ENCODE results near the gene WASHC2A.
"Not testable (repeated sequence)": the region's sequence is repeated elsewhere in the genome, so short reads cannot be mapped to it uniquely, and the experiment has no call there.

The WASHC2A gene

GRCh38 chr10:50067546-50068351 is at the start of gene WASHC2A:
TSS of gene WASHC2A (plus strand) at chr10:50067954. CDS start at chr10:50068006, 52 bp downstream.
- peak; percentile 48 for DNase-seq (ENCODE audit: low spot score)
- peak within 1 kb of the TSS; percentile 47 for H3K27ac ChIP-seq
- CTCF ChIA-PET = not testable (repeated sequence)
- POLR2A ChIA-PET (ENCODE audit: low non-redundant PET) = interaction anchor here (0.5 kb wide), 1 partner anchor 40 kb away, joined by 3 read pairs; no protein-coding TSS in a partner anchor

- CTCF ChIA-PET; H3K27ac ChIP-seq; POLR2A ChIA-PET (ENCODE audit: low non-redundant PET); DNase-seq (ENCODE audit: low spot score): not testable (repeated sequence)
Observed at GRCh38 chr10:50019279-50019678, 48.5 kb upstream of the WASHC2A start.

GRCh38 chr10:50020451-50021024 is 47.2 kb upstream of the WASHC2A start:
- DNase-seq (ENCODE audit: low spot score); H3K27ac ChIP-seq; POLR2A ChIA-PET (ENCODE audit: low non-redundant PET): not testable (repeated sequence)
- CTCF ChIA-PET = interaction anchor here (0.6 kb wide), 1 partner anchor 389 kb away, joined by 3 read pairs; no protein-coding TSS in a partner anchor

- CTCF ChIA-PET = no interaction called here
Observed at GRCh38 chr10:50021646-50022045, 46.1 kb upstream of the WASHC2A start.

GRCh38 chr10:50024716-50025383 is 42.9 kb upstream of the WASHC2A start:
- DNase-seq (ENCODE audit: low spot score); H3K27ac ChIP-seq; CTCF ChIA-PET; POLR2A ChIA-PET (ENCODE audit: low non-redundant PET): not testable (repeated sequence)

More at GRCh38 chr10:50021646-50022045, 46.1 kb upstream of the WASHC2A start:
- DNase-seq (ENCODE audit: low spot score) = no peak
- POLR2A ChIA-PET (ENCODE audit: low non-redundant PET) = no interaction called here
- TF ChIP-seq CTCF (conservative IDR thresholded peaks at IDR 0.05; ENCODE audit: low read depth) = no peak
- no peak overlapping the region for H3K27ac ChIP-seq

- no peak for DNase-seq (ENCODE audit: low spot score)
- POLR2A ChIA-PET (ENCODE audit: low non-redundant PET) = no interaction called here
- CTCF ChIA-PET = no interaction called here
- no peak overlapping the region for H3K27ac ChIP-seq
- no peak for TF ChIP-seq CTCF (conservative IDR thresholded peaks at IDR 0.05; ENCODE audit: low read depth)
Observed at GRCh38 chr10:50025627-50026026, 42.1 kb upstream of the WASHC2A start.

- ChIA-PET CTCF (no interaction called here), POLR2A (ENCODE audit: low non-redundant PET) (no interaction called here)
- no peak for TF ChIP-seq CTCF (conservative IDR thresholded peaks at IDR 0.05; ENCODE audit: low read depth)
- H3K27ac ChIP-seq = no peak overlapping the region
- DNase-seq (ENCODE audit: low spot score) = no peak
Observed at GRCh38 chr10:50027195-50027594, 40.6 kb upstream of the WASHC2A start.

GRCh38 chr10:50033481-50033880 is 34.3 kb upstream of the WASHC2A start:
- TF ChIP-seq CTCF (conservative IDR thresholded peaks at IDR 0.05; ENCODE audit: low read depth) = no peak
- ChIA-PET CTCF (no interaction called here), POLR2A (ENCODE audit: low non-redundant PET) (no interaction called here)
- no peak for DNase-seq (ENCODE audit: low spot score)
- H3K27ac ChIP-seq = no peak overlapping the region

- DNase-seq (ENCODE audit: low spot score); H3K27ac ChIP-seq; POLR2A ChIA-PET (ENCODE audit: low non-redundant PET); CTCF ChIA-PET: not testable (repeated sequence)
Observed at GRCh38 chr10:50035337-50035736, 32.4 kb upstream of the WASHC2A start.

Data from RWPE1 (cell line).